OCI-M2 (cell line): ENCODE measurements around the gene PDZK1IP1.
"Not testable (repeated sequence)": the region's sequence is repeated elsewhere in the genome, so short reads cannot be mapped to it uniquely, and the experiment has no call there.

Experiments
- DNase-seq: peaks from one replicate; lab custom pipeline; 2025; ENCODE audit not compliant: unreplicated experiment; lab: John Stamatoyannopoulos, UW

PDZK1IP1 gene

GRCh38 chr1:47223921-47224675 is 34.3 kb upstream of the PDZK1IP1 start:
- no peak for DNase-seq

DNA sequence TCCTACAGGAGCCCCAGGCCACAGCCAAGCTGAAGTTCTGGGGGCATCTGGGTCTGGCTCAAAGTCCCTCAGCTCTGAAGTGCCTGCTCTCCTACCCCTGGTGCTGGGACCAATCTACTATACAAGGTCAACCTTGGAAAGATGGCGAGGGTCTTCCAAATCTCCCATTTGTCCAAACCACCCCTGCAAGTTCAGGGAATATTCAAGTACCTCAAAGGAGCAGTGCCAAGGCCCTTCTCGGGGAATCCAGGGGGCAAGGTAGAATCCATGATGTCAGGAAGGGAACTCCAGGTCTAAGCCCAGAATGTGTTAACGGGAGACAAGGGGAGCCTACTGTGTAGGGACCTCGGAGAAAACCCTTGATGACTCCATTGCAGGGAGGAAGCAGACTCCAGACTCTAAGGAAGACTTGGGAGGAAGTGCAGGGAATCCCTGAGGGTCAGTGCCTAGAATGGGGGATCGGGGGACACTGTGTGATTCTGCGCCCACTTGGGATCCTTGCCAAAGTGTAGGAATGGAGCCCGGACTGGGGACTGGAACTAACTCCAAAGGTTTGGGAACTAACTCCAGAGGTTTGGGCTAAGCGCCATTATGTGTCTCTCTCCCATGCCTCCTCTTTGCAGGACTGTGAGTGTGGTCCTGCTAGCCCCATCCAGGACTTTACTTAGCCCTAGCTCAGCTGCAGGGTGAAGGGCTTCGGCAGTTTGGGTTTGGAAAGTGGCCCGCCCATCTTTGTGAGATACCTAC is 33.5 kb upstream of the PDZK1IP1 start:
- DNase-seq, result no peak

- no peak for DNase-seq
Observed at GRCh38 chr1:47222476-47222875, 32.6 kb upstream of the PDZK1IP1 start.

GRCh38 chr1:47219590-47220220 is 29.9 kb upstream of the PDZK1IP1 start:
- DNase-seq, result no peak

DNA sequence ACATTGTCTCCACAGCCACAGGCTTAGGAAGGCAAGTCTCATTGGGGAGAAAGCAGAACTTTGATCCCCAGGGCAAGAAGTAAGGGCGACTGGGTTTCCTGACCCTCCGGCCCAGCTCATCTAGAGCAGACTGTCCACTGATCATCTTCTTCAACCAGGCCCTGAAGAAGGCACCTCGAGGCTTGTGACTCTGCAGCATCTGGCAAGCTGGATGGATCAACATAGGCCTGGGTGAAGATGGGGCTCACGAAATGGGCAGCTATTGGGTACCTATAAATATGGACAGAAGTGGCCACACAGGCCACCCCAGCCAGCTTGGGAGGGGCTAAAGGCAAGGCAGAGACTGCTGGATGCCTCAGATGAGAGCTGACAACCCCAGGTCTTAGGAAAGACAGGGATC is 29.2 kb upstream of the PDZK1IP1 start:
- DNase-seq, result no peak

DNA sequence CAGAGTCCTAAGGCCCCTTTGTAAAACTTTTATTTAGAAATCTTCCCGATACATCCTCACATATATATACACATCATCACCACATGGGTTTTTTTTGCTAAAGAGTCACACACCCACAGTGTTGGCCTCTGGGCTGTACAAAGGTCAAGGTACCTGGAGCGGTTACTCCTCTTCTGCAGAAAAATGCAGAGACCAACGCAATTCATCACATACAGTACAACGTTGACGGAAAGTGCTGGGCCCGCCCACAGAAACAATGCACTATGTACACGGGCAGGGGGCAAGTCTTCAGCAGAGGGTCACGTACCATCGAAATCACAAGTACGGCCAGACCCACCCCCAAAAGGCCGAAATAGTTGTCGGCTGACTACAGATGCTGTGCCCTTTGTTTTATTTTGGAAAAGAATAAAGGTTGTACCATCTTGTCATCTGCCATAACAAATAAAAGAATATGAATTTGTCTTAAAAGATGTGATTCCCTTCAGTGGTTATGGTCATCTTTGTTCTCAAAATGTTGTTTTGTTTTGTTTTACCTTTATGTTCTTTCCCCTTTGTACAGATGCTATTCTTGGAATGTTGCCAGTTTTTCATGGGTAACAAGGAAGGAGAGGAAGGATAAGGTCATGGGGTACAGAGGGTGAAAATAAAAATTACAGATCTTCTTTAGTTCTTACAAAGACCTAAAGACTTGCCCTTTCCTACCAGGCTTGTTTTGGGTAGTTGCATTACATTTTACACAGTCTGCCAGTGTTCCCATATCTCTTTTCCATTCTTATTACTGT is 26.6 kb upstream of the PDZK1IP1 start:
- DNase-seq, result no peak

DNA sequence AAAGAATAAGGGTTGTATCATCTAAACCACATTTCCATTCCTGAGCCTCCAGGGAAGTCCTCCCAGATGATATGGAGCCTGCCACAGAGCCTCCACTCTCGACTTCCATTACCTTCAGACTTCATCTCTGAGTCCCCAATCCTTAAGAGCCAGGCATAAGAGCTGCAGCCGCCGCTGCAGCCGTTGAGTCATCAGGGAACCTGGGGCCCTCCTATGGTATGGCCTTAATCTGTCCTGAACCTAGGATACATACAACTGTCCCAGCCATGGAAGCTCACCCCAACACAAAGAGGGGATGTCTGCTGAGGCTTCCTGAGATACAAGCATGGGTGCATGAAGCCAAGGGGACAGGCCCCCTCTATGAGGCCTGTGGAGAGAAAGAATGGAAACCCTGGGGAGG is 25.9 kb upstream of the PDZK1IP1 start:
- DNase-seq, result no peak

DNA sequence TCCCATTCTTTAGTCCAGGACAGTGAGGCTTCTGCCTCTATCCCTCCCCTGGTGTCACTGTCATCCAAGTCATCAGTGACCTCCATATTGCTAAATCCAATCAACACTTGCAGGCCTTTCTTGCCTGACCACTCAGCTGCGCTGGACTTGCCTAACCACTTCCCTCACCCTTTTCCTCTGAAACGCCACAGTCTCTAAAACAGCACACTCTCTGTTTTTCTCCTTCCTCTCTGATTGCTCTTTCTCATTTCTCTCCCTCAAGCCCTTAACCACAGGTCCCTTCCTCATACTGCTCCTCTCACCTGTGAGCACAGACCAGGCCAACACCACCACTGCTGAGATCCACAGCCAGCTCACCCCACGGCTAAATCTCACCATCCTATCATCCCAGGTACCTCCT is 24.7 kb upstream of the PDZK1IP1 start:
- no peak for DNase-seq

GRCh38 chr1:47213230-47213963 is 23.6 kb upstream of the PDZK1IP1 start:
- peak; percentile 83 for DNase-seq

GRCh38 chr1:47212636-47213229 is 22.9 kb upstream of the PDZK1IP1 start:
- no peak for DNase-seq

- peak; percentile 42 for DNase-seq
Observed at GRCh38 chr1:47211796-47212269, 22.0 kb upstream of the PDZK1IP1 start.

DNA sequence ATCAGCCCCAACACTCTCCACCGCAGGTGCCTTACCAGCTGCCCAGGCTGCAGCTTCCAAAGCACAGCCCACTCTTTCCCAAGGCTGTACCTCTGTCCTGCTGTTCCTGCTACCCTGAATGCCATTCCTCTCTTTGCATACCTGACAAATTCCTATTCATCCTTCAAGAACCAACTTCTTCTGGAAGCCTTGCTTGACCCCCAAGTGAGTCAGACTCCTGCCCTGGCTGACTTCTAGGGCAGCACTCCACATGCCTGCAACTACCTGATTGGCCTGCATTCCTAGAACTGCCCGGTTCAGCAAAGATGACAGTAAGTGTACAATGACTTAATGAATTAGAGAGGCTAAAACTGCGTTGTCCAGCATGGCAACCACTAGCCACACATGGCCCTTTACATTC is 20.8 kb upstream of the PDZK1IP1 start:
- no peak for DNase-seq

DNA sequence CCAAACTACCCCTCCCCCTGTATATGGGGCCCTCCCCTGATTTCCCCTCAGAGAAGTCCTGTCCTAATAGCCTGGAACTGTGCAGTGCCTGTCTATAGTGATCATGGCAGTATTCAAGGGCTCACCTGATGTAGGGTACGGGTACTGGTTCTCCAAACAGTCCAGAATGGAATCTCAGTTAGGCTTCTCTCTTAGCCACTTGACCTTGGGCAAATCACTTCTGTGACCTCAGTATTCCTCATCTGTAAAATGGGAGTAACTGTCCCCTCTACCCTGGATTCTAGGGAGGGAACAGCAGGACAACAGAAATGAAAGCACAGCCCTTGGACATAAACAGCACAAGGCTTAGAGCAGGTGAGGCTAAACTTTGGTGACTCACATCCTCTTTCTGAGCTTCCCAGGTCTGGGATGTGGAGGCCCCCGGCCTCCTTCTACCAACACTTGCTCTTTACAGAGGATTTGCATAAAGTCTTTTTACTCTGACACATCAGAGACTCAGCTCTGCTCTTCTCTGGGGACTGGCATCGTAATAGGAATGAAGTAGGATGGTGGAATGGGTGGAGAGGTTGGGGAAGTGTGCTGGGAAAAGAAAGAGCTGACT is 20.0 kb upstream of the PDZK1IP1 start:
- no peak for DNase-seq

- no peak for DNase-seq
Observed at GRCh38 chr1:47209091-47209490, 19.3 kb upstream of the PDZK1IP1 start.

- DNase-seq, result no peak
Observed at GRCh38 chr1:47208374-47208850, 18.6 kb upstream of the PDZK1IP1 start.

DNA sequence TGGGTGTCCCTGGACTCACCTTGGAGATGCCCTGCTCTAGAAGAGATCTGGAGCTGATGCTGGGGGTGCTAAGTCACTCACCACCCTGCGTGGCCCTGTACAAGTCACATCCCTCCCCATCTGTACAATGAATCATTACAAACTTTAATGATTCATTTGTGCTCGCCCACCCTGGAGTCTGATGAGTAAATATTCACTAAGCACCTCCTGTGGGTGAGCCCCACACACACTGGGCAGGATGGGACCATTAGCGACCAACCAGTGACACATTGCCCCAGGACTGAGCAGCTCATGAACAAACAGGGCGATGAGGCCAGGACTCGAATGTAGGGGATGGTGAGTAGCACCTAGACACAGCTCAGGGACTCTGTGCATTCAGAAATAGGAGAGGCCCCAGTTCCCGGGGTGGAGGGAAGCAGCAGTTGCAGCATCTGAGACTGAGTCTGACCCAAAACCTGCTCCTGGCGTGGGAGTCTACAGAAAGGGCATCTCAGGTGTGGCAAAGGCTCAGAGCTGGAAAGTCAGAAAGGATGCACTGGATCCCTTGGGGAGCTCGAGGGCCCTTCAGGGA is 18.1 kb upstream of the PDZK1IP1 start:
- no peak for DNase-seq

- no peak for DNase-seq
Observed at GRCh38 chr1:47205918-47206317, 16.1 kb upstream of the PDZK1IP1 start.

DNA sequence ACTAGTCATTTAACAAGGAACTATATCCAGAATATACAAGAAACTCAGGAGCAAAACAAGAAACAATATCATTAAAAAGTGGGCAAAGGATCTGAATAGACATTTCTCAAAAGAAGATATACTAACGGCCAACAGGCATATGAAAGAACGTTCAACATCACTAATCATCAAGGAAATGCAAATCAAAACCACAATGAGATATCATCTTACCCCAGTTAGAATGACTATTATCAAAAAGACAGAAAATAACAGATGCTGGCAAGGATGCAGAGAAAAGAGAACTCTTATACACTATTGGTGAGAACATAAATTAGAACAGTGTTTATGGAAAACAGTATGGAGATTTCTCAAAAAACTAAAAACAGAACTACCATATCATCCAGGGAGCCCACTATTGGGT is 13.7 kb upstream of the PDZK1IP1 start:
- DNase-seq, result not testable (repeated sequence)

DNA sequence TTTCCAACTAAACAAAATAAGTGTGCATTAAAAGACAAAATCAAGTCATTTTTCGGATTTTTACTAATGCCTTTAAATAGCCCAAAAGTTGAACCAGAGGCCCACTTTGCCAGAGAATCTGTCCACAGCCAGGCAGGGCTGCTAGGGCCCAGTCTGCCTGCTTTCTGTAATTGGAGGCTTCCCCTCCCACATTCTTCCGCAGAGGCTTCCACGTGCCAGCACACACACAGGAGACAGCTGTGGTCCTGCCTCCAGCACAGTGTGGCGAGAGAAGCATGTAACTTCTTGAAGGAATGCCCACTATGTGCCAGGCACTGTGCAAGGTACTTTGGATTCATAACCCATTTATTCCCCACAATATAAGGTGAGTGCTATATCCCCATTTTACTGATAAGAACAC is 11.3 kb upstream of the PDZK1IP1 start:
- no peak for DNase-seq
